OCI-LY1 (cell line): Measurements from ENCODE around the gene HDAC6.

Experiments used
- H2AFZ ChIP-seq: fragments of 200-600 bp; sonication (generic), shearing (Covaris generic); 2 replicates; pipeline ENCODE4 v1.6.0; 2014; ENCODE audit warnings: antibody characterized with exemption, mild to moderate bottlenecking, low read length
- H3F3A ChIP-seq: fragments of 200-600 bp; sonication (generic), shearing (Covaris generic); 2 replicates; pipeline ENCODE4 v1.6.0; 2014; ENCODE audit warnings: mild to moderate bottlenecking, antibody characterized with exemption, low read length, moderate library complexity; ENCODE audit not compliant: insufficient read depth
- H3K27ac ChIP-seq: fragments of 200-600 bp; sonication (generic); 2 replicates; pipeline ENCODE4 v1.5.1; 2014; ENCODE audit warnings: low read length, mixed run types, mild to moderate bottlenecking, low read depth; ENCODE audit not compliant: poor library complexity, severe bottlenecking
- H3K27me3 ChIP-seq: fragments of 200-600 bp; sonication (generic); 2 replicates; pipeline ENCODE4 v1.6.0; 2014; ENCODE audit warnings: antibody characterized with exemption, mild to moderate bottlenecking, low read length, moderate library complexity; ENCODE audit not compliant: insufficient read depth
- H3K36me3 ChIP-seq: fragments of 200-600 bp; sonication (generic); 2 replicates; pipeline ENCODE4 v1.6.1; 2014; ENCODE audit warnings: mild to moderate bottlenecking, antibody characterized with exemption, low read length, moderate library complexity, mixed read lengths; ENCODE audit not compliant: insufficient read depth
- H3K4me1 ChIP-seq: fragments of 200-600 bp; sonication (generic); 2 replicates; pipeline ENCODE4 v1.5.1; 2014; ENCODE audit warnings: mild to moderate bottlenecking, low read length, moderate library complexity; ENCODE audit not compliant: insufficient read depth, severe bottlenecking
- H3K4me2 ChIP-seq: fragments of 200-600 bp; sonication (generic), shearing (Covaris generic); 2 replicates; pipeline ENCODE4 v1.6.1; 2014; ENCODE audit warnings: low read length
- H3K4me3 ChIP-seq: fragments of 200-600 bp; sonication (generic); 2 replicates; pipeline ENCODE4 v1.5.1; 2014; ENCODE audit warnings: low read length, low read depth, mild to moderate bottlenecking, mixed read lengths; ENCODE audit not compliant: poor library complexity, severe bottlenecking
- H3K79me2 ChIP-seq: fragments of 200-600 bp; shearing (Covaris generic); 2 replicates; pipeline ENCODE4 v1.6.1; 2016; ENCODE audit warnings: mixed run types, low read length, mixed read lengths; ENCODE audit not compliant: insufficient read depth
- H3K9ac ChIP-seq: fragments of 200-600 bp; sonication (generic), shearing (Covaris generic); 2 replicates; pipeline ENCODE4 v1.6.1; 2014; ENCODE audit warnings: mild to moderate bottlenecking, low read length, mixed read lengths
- H3K9me2 ChIP-seq: fragments of 200-600 bp; sonication (generic), shearing (Covaris generic); 2 replicates; pipeline ENCODE4 v1.6.1; 2014; ENCODE audit warnings: low read depth, mild to moderate bottlenecking, low read length, mixed read lengths
- H3K9me3 ChIP-seq: fragments of 200-600 bp; shearing (Covaris generic); 2 replicates; pipeline ENCODE4 v1.6.1; 2014; ENCODE audit warnings: low read length, mixed read lengths
- H4K20me1 ChIP-seq: fragments of 200-600 bp; sonication (generic), shearing (Covaris generic); 2 replicates; pipeline ENCODE4 v1.6.0; 2016; ENCODE audit warnings: mild to moderate bottlenecking, low read length; ENCODE audit not compliant: insufficient read depth
- CTCF ChIP-seq: fragments of 200-600 bp; sonication (generic), shearing (Covaris generic); IDR thresholded peaks from 2 replicates; pipeline ENCODE4 v1.5.1; 2017; ENCODE audit warnings: mild to moderate bottlenecking, antibody characterized with exemption, low read length, moderate library complexity, mixed read lengths
- EZH2 ChIP-seq: fragments of 200-600 bp; sonication (generic), shearing (Covaris generic); IDR thresholded peaks from 2 replicates; pipeline ENCODE4 v1.8.0; 2017; ENCODE audit warnings: borderline replicate concordance, mixed run types, mild to moderate bottlenecking, antibody characterized with exemption, low read length, moderate library complexity, mixed read lengths

HDAC6 gene

GRCh38 chrX:48772602-48773001 lies 29.3 kb upstream of the HDAC6 start:
- Histone ChIP-seq H3K27ac (no peak overlapping the region), H3K36me3 (no peaks in the 10 kb centered on the region), H3K4me2 (no peak overlapping the region), H3F3A (no peaks in the 10 kb centered on the region), H3K9ac (no peak overlapping the region), H4K20me1 (no peaks in the 10 kb centered on the region), H3K79me2 (no peaks in the 10 kb centered on the region), H3K4me1 (no peaks in the 10 kb centered on the region), H3K9me2 (no peaks in the 10 kb centered on the region), H3K27me3 (no peaks in the 10 kb centered on the region), H3K9me3 (no peaks in the 10 kb centered on the region), H2AFZ (no peak overlapping the region), H3K4me3 (no peak overlapping the region)
- TF ChIP-seq EZH2 (no peak), CTCF (no peak)

GRCh38 chrX:48776818-48777439 lies 24.9 kb upstream of the HDAC6 start:
- Histone ChIP-seq H3K27me3 (no peaks in the 10 kb centered on the region), H4K20me1 (no peaks in the 10 kb centered on the region), H3K4me2 (no peak overlapping the region), H3K9me3 (no peaks in the 10 kb centered on the region), H3K9ac (no peak overlapping the region), H3K9me2 (no peaks in the 10 kb centered on the region), H3F3A (no peaks in the 10 kb centered on the region), H3K36me3 (no peaks in the 10 kb centered on the region), H3K4me1 (no peaks in the 10 kb centered on the region), H2AFZ (no peak overlapping the region), H3K27ac (no peak overlapping the region), H3K4me3 (no peak overlapping the region), H3K79me2 (no peaks in the 10 kb centered on the region)
- TF ChIP-seq CTCF = no peak
- TF ChIP-seq EZH2 = no peak

GRCh38 chrX:48779399-48779798 lies 22.5 kb upstream of the HDAC6 start:
- H3K27ac ChIP-seq = no peak overlapping the region
- no peaks in the 10 kb centered on the region for H3K4me1 ChIP-seq
- no peak overlapping the region for H2AFZ ChIP-seq
- H3K4me2 ChIP-seq = no peak overlapping the region
- no peaks in the 10 kb centered on the region for H4K20me1 ChIP-seq
- no peaks in the 10 kb centered on the region for H3K9me2 ChIP-seq
- H3K79me2 ChIP-seq = no peaks in the 10 kb centered on the region
- no peak overlapping the region for H3K9ac ChIP-seq
- no peaks in the 10 kb centered on the region for H3K27me3 ChIP-seq
- no peaks in the 10 kb centered on the region for H3K36me3 ChIP-seq
- TF ChIP-seq EZH2 (no peak), CTCF (no peak)
- no peaks in the 10 kb centered on the region for H3K9me3 ChIP-seq
- no peak overlapping the region for H3K4me3 ChIP-seq
- H3F3A ChIP-seq = no peaks in the 10 kb centered on the region
